SK-N-SH (cell line): Measurements from ENCODE around the gene COL26A1.

Experiments
- CTCF ChIP-seq: fragments of 200-600 bp; sonication (generic); IDR thresholded peaks from 2 replicates; pipeline ENCODE4 v1.6.1; 2017; ENCODE audit warnings: antibody characterized with exemption, mild to moderate bottlenecking, moderate library complexity
- JUND ChIP-seq: IDR thresholded peaks from 2 replicates; pipeline ENCODE4 v1.4.0; 2012
- POLR2AphosphoS5 ChIP-seq: IDR thresholded peaks from 2 replicates; pipeline ENCODE4 v1.6.1; 2012; ENCODE audit warnings: low read depth, low read length
- REST ChIP-seq: IDR thresholded peaks from 2 replicates; pipeline ENCODE4 v1.6.1; 2012; ENCODE audit warnings: mild to moderate bottlenecking, low read depth, low read length, moderate library complexity
- TEAD4 ChIP-seq: IDR thresholded peaks from 2 replicates; pipeline ENCODE4 v1.4.0; 2012; ENCODE audit warnings: mild to moderate bottlenecking, borderline replicate concordance; ENCODE audit not compliant: insufficient read depth

- TF ChIP-seq TEAD4 (no peak), CTCF (no peak), JUND (no peak), REST (no peak), POLR2AphosphoS5 (no peak)
Measured at GRCh38 chr7:101465576-101466196, 103.0 kb downstream of the COL26A1 start.
